Kidney (tissue), 14 donors: Measurements from ENCODE around the gene CAND2. TPM values are rescaled to one million over a fixed set of nuclear protein-coding genes. Genes with fewer than 3 reads are reported as not detected.

Experiments used
- DNase-seq, 5 donors: peaks; one replicate each; pipeline ENCODE4 v3.0.0-alpha.2; 2013 to 2020
- FAIRE-seq: peaks from 2 replicates; lab custom pipeline; 2012; peaks lifted over from hg19 to GRCh38; lab: Jason Lieb, UNC
- H3K27ac ChIP-seq, 2 donors: one replicate each; pipeline ENCODE4 v1.7.0; 2013; ENCODE audit warnings: low read depth in 2 of 2, low read length in 2 of 2, inconsistent platforms in 1 of 2
- H3K27me3 ChIP-seq: one replicate; pipeline ENCODE4 v1.7.1; 2013; ENCODE audit warnings: low read length, inconsistent platforms; ENCODE audit not compliant: control insufficient read depth, insufficient read depth
- H3K36me3 ChIP-seq, 3 donors: one replicate each; pipeline versions ENCODE4 v1.7.0 to v1.7.1; 2013; ENCODE audit warnings: low read length in 3 of 3, control low read depth in 1 of 3, inconsistent platforms in 1 of 3; ENCODE audit not compliant: insufficient read depth in 3 of 3, control insufficient read depth in 2 of 3
- H3K4me1 ChIP-seq, 3 donors: one replicate each; pipeline versions ENCODE4 v1.7.0 to v1.7.1; 2013; ENCODE audit warnings: low read length in 3 of 3, inconsistent platforms in 1 of 3, low read depth in 1 of 3; ENCODE audit not compliant: control insufficient read depth in 2 of 3, insufficient read depth in 2 of 3
- H3K4me3 ChIP-seq, 3 donors: one replicate each; pipeline versions ENCODE4 v1.7.0 to v1.8.1; 2013; ENCODE audit warnings: low read length in 3 of 3, control low read depth in 1 of 3, inconsistent platforms in 1 of 3
- H3K9ac ChIP-seq, 3 donors: one replicate each; pipeline versions ENCODE4 v1.7.0 to v1.7.1; 2013; ENCODE audit warnings: low read length in 3 of 3, control low read depth in 1 of 3, inconsistent platforms in 1 of 3
- H3K9me3 ChIP-seq, 3 donors: one replicate each; pipeline versions ENCODE4 v1.7.0 to v1.7.1; 2013; ENCODE audit warnings: low read length in 3 of 3, control low read depth in 1 of 3, inconsistent platforms in 1 of 3; ENCODE audit not compliant: control insufficient read depth in 2 of 3, insufficient read depth in 1 of 3
- CTCF ChIP-seq: IDR thresholded peaks from 3 replicates; pipeline ENCODE4 v1.5.1; 2012; ENCODE audit warnings: mild to moderate bottlenecking, moderate library complexity, borderline replicate concordance; ENCODE audit not compliant: insufficient read depth; ENCODE audit errors: extremely low read depth
- intact Hi-C: fragments of 100-400 bp; cut with DNase I; formaldehyde crosslinking; loops from one replicate; pipeline ENCODE4 v1.11.1; 2022
- polyA plus RNA-seq: library from polyadenylated mRNA; stranded (reverse); fragments of 350-450 nt; fragmentation: Illumina TruSeq; extraction: RNeasy Lipid Tissue Mini Kit (QIAGEN cat#74804); gene quantifications from one replicate; pipeline ENCODE4 v1.2.3, GENCODE V29; 2014; ENCODE audit warnings: low read depth, low replicate concordance; ENCODE audit not compliant: insufficient read depth
- total RNA-seq: library from RNA; stranded (reverse); fragmentation: NEBNext Ultra II Directional; extraction: Animal tissue kit (Norgen Biotek cat#: 25700); gene quantifications from one replicate; pipeline ENCODE4 v1.2.1, GENCODE V29; 2021
- donor health status: control.
- donor health status: control.
- donor health status: control.
- donor health status: control.
- donor health status: control.
- donor health status: DM: yes; HTN: yes; CAD: no.
- donor health status: Normal renal cell carcinoma (clear cell type).

CAND2 gene
- total and polyA plus RNA-seq, 2 donors from 2014 or later = 3.9 to 7.1 TPM

- DNase-seq = peak in 1 of 5 donors; percentile 49
- no peaks in the 10 kb centered on the region for H3K27me3 ChIP-seq
- no peaks in the 10 kb centered on the region for H3K36me3 ChIP-seq
- intact Hi-C loops = no loop called here
- peaks cover 0 to 11% (median 0%) of the 10 kb centered on the region in 3 donors for H3K4me1 ChIP-seq
- H3K27ac ChIP-seq = no peak overlapping the region
- no peak overlapping the region for H3K9ac ChIP-seq
- no peak for FAIRE-seq
- TF ChIP-seq CTCF = no peak
- H3K9me3 ChIP-seq = no peaks in the 10 kb centered on the region
- no peak overlapping the region for H3K4me3 ChIP-seq
These were observed 1.5 kb downstream of the CAND2 start for GRCh38 chr3:12797892-12798558.

- DNase-seq = no peak
- intact Hi-C loops = no loop called here
- peaks cover 0 to 11% (median 0%) of the 10 kb centered on the region in 3 donors for H3K4me1 ChIP-seq
- no peaks in the 10 kb centered on the region for H3K9me3 ChIP-seq
- H3K9ac ChIP-seq = no peak overlapping the region
- no peak overlapping the region for H3K4me3 ChIP-seq
- no peak for TF ChIP-seq CTCF
- H3K27ac ChIP-seq = no peak overlapping the region
- no peak for FAIRE-seq
- no peaks in the 10 kb centered on the region for H3K36me3 ChIP-seq
- H3K27me3 ChIP-seq = no peaks in the 10 kb centered on the region
These were observed 2.2 kb downstream of the CAND2 start for GRCh38 chr3:12798559-12799179.

DNA sequence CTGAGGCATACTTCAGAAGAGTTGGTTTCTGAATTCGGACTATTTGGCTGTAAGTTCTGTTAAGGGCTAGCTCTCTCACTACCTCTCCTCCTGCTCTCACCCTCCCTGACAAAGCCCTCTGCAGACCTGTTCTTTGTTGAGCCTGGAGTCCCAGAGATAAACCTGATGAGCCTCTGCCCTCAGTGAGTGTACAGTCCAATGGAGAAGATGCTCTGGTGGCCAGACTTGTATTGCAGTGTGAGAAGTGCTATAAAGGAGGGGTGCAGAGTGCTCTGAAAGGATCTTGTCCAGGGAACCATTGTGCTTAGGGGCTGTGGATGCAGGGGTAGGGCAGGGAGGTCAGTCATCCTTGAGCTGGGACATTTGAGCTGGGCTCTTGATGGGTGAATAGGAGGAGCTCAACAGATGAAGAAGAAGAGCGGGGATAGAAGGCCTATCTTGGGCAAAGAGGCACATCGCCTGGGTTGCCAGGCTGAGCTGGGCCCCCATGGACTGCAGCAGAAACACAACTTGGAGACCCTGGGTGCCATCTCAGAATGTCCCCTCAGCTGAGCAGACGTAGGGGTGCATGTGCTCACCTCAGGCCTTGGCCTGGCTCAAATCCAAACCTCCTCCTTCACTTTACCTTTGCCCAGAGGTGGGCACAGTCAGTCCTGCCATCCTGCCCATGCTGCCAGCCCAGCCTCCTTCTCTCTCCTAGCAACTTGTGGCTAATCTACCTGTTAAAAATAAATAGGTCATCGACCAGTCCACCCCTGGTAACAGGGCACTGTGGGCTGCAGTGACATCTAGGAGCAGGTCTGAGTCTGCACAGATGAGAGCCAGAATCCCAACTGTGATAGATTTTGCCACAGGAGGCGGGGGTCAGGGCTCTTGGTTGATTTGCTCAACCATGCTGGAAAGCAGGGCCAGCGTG is 3.3 kb downstream of the CAND2 start:
- Histone ChIP-seq H3K27ac (no peak overlapping the region), H3K4me3 (no peak overlapping the region), H3K9me3 (no peaks in the 10 kb centered on the region), H3K9ac (no peak overlapping the region), H3K27me3 (no peaks in the 10 kb centered on the region), H3K36me3 (peaks cover 0 to 5% (median 0%) of the 10 kb centered on the region in 3 donors), H3K4me1 (peaks cover 0 to 11% (median 0%) of the 10 kb centered on the region in 3 donors)
- FAIRE-seq (no peak), DNase-seq (no peak)
- no peak for TF ChIP-seq CTCF
- intact Hi-C loops = no loop called here
